Right kidney (tissue), 1 donor: ENCODE data around the gene HIRA.

Experiments used
- DNase-seq: peaks from one replicate; pipeline ENCODE4 v3.0.0-alpha.2; 2016

HIRA gene

DNA sequence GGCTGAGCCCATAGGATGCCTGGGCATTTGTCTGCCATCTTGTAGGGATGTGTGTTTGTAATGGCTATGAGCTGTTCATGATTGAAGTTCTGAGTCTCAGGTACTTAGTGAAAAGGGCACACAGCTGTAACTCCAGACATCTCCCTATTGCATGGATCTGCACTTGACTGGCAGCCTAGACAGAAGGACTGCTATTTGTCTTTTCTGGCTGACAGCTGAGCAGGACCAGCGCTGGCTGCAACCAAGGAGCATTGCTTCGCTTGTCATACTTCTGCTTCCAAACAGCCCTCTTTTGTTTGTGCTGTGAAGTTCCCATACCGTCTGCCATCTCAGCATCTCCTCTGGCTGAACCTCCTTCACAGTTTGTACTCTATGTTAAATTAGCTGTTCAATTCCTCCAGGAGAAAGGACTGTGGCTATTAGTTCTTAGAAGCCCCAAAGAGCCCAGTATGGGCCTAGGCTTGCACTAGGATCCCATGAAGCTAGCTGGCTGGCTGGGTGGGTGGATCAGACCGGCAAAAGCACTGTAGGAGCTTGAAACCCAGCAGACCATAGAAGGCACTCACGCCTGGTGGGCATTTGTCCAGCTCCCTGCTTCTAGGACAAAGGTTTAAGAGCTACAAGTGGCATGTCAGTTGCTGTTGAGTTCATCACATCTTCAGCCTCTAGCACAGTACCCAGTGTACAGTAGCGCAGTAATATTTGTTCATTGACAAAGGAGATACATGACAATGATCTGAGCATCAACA is 20.4 kb downstream of the HIRA start:
- DNase-seq: no peak

DNA sequence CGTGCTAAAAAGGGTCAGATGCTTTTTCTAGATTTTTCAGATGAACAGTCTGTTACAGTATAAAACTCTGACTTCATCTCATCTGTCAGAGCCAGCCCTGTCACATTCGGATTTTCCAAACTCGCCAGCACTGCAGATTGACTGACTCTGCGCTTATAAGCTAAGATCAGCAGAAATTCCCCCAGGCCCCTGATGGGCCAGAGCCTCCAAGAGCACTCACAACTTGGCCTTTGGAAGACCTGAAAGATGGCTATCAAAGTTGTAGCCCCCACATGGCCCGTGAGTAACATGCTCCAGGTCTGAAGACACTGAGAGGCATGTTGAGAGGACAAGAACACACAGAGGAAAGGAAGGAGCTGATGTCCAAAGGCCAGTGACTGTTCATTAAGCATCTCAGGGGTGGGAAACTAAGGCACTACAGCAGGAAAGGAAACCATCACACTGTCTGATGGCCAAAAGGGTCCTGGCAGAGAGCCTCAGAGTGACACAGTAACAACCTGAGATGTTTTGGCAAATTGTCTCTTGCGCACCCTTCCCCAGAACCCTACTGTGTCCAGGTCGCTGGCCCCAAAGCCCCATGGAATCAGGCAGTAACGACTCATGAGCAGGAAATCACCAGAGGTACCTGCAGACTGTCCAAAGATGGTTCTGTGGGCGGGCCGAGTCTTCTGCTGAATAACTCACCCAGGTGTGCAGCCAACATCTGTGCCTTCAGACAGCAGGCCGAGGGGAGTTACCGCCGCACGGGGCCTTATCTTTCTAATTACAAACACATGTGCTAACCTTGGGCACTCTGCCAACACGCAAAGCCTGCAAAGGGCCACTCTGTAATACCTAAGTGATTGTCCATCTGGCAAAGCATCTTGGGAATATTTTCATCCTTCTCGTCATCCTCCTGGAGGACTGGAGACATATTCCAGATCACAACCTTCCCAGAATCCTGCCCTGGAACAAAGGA is 23.6 kb downstream of the HIRA start:
- DNase-seq: no peak

DNA sequence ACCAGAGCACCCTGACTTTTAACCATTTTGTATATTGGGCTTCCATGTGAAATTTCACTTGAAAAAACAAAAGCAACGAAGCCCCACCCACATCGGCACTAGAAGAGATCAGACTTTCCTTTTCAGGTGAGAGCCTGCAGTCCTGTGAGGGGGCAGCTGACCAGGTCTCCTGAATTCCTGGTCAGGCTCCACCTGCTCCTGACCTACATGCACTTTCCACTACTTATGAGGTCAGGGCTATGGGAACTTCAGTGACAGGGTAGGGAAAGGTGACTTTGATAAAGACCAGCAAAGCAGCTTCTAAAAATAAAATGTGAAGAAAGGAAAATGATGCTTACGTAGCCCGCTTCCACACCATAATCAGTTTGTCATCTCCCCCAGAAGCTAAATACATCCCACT is 24.7 kb downstream of the HIRA start:
- no peak for DNase-seq

DNA sequence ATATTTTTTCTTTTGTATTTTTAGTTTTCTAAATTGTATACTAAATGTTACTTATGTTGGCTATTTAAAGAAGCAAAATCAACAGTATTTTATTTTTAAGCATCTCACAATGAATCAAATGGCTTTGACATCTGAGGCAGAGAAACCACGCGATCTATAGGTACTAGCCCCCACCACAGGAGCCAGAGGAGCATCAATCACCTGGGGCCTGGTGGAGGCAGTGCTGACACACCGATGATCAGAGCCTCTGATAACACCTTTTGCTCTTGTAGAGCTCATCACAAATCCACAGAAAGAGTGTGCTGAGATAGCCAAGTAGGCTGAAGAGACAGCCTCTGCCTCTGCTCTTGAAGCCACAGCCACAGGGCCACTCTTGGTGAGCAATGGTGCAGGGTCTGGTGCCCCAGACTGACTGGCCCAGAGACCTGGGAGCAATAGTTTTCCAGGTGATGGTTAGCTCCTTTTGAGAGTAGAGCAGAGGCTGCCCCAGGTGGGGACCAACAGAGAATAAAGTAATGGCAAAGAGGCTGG is 25.2 kb downstream of the HIRA start:
- DNase-seq: no peak

DNA sequence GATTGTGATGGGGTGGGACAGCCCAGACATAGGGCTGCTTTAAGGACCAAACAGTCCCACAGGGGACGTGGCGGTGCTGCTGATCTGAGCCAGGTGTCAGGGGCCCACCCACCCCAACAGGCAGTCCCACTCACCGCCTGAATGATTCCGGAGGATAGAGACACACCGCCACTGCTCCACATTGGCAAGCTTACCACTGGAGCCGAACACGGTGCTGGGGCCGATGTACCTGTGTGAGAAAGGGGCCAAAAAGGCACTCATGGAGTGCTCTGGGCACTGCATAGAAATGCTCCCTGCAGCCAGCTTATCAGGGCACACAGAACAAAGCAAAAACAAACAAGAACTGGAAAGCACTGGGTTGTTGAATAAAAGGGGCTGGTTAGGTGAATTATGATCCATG is 25.9 kb downstream of the HIRA start:
- DNase-seq: no peak

DNA sequence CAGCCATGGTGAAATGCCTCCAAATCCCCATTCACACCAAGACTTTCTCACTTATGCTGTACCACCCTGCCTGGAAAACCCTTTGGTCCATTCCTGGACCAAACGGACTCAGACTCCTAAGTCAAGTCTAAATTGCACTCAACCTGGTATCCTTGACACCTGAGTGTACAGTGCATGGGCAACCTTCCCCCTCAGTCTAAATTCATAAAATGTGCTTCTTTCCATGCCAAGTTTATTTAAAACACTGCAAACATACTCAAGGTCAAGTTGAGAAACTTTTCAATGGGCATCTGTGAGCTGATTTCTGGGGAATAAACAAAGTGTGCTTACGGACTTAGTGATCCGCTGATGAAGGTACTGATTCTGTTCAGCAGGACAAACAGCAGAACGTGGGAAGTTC is 26.4 kb downstream of the HIRA start:
- no peak for DNase-seq

DNA sequence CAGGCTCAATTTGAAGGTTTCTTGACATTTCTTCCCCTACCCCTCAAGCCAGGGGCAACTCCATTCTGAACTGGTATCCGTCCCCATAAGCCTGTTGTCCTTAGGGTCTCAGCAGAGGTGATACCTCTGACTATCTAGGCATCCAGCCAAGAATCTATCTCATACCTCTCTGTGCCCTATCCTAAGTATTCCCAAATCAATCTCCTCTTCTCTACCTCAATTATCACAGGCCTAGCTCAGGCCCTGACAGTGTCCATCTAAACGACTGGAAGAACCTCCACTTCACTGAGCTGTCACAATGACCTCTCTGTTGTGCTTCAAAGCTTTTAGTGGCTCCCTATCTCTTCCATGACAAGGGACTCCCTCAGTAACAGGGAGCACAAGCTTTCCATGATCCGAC is 26.9 kb downstream of the HIRA start:
- DNase-seq: no peak

DNA sequence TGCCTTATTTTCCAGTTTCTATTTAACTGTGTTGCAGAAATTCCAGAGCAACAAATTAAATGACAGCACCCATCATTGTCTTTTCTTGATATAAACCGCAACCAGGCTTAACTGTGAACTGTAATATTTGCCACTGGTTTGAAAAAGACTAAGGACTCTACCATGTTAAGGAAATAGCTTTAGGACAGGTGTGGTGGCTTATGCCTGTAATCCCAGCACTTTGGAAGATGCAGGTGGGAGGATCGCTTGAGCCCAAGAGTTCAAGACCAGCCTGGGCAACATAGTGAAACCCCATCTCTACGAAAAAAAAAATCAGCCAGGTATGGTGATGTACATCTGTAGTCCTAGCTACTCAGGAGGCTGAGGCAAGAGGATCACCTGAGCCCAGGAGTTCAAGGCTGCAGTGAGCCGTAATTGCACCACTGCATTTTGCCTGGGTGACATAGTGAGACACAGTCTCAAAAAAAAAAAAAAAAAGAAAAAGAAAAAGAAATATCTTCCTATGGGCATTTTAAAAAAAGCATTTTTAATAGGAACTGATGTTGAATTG is 28.8 kb downstream of the HIRA start:
- DNase-seq: no peak

DNA sequence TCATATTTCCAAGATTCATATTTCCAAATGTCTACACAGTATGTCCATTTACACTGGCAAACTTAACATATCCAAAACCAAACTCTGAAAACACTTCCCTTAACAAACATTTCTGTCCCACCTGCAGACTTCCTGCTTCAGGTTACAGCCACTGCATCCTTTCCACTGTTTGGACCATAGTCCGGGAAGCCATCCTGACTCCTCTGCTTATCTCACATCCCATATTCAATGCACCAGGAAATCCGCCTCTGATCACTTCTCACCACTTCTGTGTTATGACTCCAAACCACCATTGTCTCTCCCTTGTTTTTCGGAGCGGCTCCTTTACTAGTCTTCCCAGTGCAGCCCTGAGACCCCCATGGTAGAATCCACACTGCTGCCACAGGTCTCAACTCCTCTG is 30.1 kb downstream of the HIRA start:
- DNase-seq: no peak

DNA sequence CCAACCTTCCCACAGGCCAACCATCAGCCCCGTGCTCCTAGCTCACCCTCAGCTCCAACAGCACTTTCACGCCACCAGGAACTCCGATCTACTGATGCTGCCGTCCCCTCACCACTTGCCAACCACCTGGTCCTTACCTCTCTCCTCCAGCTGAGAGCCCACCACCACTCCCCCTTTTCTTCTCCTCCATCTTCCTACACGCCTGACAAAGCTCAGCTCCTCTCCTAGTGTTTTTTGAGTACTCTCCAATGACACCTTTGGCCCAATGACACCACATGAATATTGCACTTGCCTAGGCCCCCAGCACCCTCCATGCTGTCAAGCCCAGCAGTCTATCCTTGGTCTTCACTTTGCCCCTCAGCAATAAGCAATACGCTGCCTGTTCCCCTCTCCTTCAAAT is 30.7 kb downstream of the HIRA start:
- DNase-seq: no peak

DNA sequence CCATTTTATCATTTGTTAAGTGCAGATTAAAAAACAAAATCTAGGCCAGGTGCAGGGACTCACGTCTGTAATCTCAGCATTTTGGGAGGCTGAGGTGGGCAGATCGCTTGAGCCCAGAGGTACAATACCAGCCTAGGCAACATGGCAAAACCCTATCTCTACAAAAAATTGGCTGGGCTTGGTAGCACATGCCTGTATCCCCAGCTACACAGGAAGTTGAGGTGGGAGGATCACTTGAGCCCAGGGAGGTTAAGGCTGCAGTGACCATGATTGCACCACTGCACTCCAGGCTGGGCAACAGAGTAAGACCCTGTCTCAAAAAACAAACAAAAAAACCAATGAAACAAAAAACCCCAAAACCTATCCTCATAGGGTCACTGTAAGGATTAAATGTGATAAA is 32.9 kb downstream of the HIRA start:
- DNase-seq: no peak

DNA sequence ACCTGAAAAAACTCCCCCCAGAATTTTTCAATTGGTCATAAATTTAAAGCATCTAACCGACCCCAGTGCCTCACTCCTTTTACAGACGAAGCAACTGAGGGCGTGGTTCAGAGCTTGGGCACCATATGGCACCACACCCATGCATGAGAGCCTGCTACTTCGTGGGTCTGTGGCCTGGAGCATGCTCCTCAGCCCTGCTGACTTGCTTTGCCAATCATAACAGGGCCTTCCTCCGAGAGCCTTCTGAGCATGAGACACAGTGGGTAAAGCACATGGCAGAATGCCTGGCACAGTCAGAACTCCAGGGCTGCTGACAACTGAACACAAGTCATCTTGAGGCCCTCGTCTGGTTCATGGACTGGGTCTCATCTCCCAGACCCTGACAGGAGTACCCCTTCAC is 33.3 kb downstream of the HIRA start:
- DNase-seq: no peak

DNA sequence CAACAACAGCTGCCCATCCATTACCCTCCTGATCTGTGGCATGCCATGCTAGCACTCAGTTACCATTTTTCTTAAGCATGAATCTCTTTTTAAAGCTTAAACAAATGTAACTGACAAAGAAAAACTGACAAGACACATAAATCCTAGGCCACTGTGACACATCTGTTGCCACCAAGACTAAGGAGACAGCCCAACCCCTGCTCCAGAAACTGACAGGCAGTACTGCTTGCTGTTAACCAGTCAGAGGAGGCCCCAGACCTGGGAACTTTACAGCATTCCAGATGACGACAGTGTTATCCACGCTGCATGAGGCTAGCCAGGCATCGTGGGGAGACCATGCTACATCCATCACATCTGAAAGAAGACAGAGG is 33.8 kb downstream of the HIRA start:
- no peak for DNase-seq

DNA sequence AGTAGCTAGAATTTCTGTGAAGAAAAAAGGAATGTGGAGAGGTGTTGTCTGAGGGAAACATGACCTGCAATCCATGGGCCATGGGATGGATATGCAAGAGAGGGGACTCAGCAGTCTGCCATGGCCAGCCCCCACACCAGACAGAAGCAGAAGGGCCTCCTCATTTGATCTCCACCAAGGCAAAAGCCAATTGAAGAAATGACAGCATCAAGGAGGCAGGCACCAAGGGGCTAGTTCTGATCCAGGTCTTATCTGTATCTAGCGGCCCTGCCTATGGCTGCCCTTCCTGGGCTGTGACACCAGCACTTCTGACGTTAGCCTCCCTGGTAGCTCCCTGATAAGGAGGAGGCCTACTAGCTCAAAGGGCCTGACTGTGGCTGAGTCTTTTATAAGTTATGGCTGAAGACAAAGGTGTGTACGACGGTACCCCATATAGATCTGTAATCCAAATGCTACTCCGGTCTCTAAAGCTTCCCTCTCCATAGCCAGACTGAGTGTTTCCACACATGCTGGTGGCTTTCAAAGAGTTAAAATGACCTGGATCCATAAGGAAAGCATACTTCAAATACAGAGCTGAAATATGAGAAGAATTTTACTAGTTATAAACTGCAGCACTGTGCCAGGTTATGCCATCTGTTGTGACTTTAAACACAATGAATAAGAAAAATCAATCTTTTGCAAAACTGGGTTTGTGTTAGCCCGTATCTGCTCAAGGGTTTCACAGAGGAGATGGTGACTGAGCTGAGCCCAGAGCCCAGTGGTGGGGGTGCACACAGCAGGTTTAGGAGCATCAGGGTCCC is 34.4 kb downstream of the HIRA start:
- no peak for DNase-seq

DNA sequence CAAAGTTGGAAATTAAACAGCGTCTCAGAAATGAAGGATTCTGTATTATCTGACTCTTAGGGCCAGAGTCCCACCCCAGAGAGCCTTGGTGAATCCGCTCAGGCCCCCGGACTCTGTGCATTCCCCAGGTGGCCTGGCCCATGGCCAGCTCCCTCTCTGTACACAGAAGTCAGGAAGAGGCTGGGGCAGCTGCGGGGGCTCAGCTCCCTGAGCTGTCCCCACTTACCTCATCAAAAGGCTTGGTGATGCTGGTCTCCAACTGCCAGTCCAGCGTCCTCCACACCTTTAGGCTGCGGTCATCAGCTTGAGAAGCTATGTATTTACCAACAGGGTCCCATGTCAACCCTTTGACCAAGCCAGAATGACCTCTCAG is 35.0 kb downstream of the HIRA start:
- DNase-seq: no peak

DNA sequence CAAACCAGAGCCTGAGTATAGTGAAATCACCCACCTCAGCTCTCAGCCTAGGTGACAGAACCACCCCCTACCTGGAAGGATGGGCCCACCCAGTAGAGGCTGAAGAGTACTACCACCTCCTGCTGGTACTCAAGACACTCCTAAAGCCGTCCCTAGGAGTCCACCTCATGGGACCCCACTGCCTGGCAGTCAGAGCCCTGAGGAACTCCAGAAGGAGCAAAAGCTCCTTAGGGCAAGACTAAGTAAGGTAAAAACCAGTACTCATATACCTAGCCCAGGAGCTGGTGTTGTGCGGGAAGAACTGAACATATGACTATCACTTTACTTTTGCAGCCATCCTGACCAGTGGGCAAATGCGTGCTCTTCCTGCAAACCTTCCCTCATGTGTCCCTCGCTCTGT is 36.3 kb downstream of the HIRA start:
- no peak for DNase-seq

DNA sequence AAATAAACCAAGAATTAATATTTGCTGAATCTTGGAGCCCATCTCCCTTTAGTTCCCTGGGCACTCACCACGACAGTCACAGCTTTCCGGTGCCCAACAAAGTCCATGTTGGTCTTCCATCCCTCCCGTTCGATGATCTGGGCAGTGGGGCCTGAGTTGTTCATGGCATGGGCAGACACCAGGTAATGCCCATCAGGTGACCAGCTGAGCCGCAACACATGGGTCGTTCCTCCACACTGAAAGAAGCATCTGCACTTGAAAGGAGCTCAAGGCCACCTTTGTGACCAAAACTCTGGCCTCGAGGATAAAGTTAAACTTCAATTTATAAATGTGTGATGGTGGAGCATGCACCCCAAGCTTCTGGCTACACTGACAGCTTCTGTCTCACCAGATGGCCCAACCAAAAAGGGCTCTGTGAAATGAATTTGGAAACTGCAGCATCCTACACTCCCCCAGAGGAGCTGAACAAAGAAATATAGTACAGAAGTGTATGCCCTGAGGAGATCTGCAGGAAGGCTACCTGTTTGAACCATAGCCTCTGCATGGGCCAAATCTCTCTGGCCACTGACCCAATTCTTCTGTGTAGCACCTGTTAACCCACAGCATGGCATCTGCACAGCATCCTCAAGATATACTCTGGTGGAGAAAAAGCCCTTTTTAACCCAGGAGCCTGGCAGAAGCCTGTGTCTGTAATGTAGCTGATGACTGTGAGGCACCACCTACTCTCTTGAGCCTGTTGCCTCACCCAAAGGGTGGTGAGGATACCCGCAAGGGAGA is 37.1 kb downstream of the HIRA start:
- no peak for DNase-seq

DNA sequence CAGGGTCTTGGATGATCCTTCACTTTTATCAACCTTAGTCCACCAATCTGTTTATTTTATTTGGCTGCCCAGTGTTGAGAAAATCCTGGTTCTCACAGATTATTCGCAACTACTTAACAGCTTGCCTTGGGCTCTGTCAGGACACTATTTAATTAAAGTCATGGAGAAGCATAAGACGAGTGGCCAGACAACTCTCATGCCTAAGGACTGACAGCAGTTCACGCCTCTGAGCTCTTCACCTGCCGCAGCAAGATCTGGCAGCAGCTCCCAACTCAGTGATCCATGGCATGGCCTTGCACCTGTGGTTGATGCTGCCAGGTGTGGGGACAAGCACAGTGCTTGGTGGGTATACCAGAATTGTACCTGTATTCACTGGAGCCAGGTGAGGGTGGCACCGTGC is 37.8 kb downstream of the HIRA start:
- DNase-seq: no peak

DNA sequence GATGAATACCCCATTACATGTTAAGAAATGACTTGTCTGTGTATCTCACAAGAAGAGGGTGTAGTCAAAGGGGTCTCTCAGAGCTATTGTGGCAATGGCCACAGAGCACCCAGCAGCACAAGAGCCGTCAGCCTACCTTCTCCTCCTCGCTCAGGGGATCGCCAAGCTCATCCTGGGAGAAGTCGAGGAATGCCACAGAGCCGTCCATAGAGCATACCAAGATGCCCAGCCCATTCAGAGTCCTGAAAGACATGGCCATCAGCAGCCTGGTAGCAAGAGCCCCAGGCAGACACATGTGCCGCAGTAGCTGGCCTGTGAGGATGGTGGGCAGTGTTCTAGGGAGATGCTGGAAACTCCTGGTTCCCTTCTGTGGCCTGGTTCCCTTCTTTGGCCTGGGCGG is 44.0 kb downstream of the HIRA start:
- DNase-seq: no peak

DNA sequence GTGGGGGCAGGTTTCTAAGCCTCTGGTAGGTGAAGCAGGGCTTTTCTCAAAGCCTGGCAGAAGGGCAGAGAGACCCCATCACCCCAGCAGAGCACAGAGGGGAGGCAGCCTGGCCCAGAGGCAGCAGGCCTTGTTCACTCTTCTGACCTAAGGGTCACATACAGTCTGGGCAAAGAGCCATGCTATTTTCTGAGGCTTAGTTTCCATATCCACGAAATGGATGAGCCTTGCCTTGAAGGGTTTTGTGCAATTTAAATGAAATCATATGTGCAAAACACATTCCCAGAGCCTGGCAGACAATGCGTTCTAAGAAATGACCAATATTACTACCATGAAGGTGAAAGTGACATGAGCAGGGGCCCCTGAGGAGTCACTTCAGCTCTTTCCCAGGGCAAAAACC is 44.5 kb downstream of the HIRA start:
- DNase-seq: no peak

DNA sequence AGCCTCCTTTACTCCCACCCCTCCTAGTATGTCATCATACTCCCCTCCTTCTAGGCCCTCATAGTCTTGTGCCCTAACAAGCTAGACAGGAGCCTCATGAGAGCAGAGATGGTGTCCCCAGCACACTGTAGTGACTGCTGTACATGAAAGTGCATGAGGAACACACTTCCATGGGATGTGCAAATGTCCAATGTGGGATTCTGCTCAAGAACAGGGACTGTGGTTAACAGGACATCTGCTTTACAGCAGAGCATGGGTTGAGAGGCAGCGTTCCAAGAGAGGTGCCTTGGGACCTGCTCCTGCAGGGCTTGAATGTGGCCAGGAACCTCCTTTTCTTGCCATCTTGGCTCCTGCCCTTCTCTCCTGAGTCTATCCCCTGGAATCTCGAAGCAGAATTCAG is 45.3 kb downstream of the HIRA start:
- no peak for DNase-seq
